Stimulated activated CD4-positive, alpha-beta T cell treated with anti-CD3 and anti-CD28 coated beads, Interleukin-12 subunit alpha, Interleukin-12 subunit beta, amount 100 ng/mL, for 4 hours (primary cell): ENCODE results near the gene DEXI.
"Not testable (repeated sequence)": the region's sequence is repeated elsewhere in the genome, so short reads cannot be mapped to it uniquely, and the experiment has no call there.

ENCODE experiments used
- DNase-seq: peaks from one replicate; pipeline ENCODE4 v3.0.0-alpha.2; 2020

Gene DEXI

DNA sequence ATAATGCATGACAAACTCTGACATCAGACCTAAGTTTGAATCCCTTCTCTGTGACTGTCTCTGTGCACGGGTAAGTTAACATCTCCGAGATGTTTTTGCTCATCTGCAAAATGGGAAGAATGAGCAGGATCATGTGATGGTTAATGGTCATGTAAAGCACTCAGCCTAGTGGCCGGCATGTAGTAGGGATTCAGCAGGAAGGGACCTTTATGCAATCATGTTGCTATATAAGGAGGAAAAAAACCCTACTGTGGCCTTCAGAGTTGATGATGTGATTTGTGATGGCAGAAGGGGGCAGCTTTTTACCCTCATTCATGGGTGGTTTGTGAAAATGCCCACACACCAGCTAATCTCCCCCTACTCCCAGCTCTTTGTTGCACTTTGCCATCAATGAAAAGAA lies 26.2 kb upstream of the DEXI start:
- DNase-seq = no peak

GRCh38 chr16:10967986-10968385 lies 25.7 kb upstream of the DEXI start:
- no peak for DNase-seq

- DNase-seq = not testable (repeated sequence)
Observed at GRCh38 chr16:10966559-10966958, 24.3 kb upstream of the DEXI start.

DNA sequence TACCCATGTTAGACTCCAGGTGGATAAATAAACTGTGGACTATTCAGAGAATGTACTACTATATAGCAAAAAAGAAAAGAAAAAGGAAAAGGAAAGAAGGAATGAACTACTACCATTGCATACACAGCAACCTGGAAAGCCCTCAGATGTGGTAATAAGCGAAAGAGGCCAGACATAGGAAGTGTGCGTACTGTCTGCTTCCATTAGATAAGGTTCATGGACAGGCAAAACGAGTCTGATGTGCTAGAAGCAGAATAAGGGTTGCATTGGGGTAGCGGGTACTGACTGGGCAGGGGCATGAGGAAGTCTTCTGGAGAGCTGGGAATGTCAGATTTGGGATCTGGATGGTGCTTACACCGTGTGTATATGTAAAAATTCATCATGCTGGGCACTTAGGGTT lies 23.9 kb upstream of the DEXI start:
- DNase-seq = no peak

DNA sequence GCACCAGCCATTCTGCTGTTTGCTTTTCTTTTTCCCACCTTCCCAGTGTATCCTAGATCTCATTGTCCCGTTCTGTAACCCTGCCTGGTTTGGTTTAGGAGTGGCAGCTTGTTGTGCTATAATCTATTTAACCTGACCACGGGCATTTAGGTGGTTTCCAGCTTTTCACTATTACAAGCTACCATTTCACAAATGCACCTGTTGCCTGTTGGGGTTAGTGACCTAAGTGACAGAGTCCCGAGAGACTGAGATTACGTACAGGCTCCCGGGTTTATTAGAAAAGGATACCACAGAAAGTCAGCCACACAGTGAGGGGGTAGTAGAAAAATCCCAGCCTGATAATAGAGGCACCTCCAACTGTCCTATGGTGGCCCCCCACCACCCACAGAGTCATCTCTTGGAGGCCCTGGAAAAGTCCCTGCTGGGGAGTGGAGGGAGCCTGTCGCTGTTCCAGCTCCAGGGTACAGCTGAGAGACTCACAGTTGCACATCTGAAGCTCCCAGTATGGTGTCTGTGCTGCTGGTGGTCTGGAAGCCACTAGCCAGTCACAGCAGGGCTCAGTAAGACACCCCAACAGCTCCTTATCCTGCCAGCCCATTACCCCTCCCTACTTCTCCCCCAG lies 23.3 kb upstream of the DEXI start:
- no peak for DNase-seq

DNA sequence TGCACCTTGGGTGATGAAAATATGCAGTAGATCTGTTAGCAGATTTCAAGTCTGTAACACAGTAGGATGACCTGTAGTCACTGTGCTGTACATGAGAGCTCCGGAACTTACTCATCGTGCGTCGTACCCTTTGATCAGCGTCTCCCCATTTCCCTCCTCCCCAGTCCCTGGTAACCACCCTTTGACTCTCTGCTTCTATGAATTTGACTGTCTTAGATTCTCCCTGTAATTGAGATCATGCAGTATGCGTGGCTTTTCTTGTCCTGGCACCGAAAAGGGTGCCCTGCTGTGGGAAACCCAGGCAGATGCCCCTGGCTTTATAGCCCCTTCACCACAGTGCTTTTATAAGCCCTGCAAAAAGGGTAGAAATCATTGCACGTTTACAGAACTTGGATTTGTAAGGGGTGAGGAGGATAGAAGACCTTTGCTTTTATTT lies 22.6 kb upstream of the DEXI start:
- peak; percentile 44 for DNase-seq

DNA sequence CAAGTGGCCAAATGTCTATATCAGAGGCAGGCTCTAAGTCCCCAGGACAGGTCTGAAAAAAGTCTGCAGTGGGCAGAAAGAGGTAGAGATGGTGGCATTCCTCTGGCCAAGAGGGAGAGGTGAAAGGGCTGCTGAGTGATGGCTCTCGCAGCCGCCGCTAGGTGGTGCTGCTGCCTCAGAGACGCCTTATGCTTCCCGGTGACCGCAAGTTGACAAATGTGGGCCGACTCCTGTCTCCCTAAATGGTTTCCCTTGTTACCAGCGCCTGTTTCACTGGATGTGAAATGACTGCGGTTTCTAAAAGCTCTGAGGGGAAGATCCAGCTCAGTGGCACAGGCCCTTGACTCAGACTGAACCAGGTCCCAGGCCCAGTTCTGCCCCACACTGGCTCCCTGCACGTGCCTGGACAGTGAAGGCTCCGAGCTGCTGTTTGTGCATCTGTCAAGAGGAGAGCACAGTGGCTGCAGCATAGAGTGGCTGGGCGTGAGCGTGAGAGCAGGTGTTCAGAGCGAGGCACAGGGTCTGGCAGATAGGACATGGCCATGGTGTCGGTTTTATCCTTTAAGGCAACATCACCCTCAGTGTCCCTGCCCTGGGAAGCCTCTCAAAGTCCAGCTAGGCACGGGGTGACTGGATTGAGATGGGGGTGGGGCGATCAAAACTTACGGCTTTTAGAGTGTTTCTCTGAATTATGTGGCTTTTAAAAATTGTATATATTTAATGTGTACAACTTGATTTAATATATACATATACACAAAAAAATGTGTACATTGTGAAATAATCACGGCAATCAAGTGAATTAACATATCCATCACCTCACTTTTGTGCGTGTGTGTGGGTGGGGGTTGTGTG lies 22.0 kb upstream of the DEXI start:
- peak; percentile 84 for DNase-seq

DNA sequence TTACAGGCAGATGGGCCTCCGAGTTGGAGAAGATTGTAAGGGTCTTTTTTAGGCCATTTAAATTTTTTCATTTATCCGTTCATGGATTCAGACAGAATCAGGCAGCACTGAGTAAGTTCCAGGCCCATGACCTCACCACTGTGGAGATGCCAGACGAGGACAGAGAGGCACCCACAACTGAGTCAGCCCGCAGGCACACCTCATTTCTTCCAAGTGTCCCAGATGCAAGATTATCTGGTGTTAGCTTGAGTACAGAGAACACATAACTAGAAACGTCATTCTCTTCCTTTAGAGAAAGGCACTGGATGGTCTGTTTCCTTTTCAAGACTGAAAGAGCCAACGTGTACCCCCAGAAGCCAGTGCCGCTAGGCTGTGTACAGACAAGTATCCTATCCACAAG lies 19.0 kb upstream of the DEXI start:
- DNase-seq = no peak

- DNase-seq = no peak
Observed at GRCh38 chr16:10959161-10959560, 16.9 kb upstream of the DEXI start.

GRCh38 chr16:10957771-10958482 lies 15.7 kb upstream of the DEXI start:
- DNase-seq = no peak

GRCh38 chr16:10954903-10955302 lies 12.6 kb upstream of the DEXI start:
- DNase-seq = no peak

- no peak for DNase-seq
Observed at GRCh38 chr16:10951026-10951425, 8.8 kb upstream of the DEXI start.

DNA sequence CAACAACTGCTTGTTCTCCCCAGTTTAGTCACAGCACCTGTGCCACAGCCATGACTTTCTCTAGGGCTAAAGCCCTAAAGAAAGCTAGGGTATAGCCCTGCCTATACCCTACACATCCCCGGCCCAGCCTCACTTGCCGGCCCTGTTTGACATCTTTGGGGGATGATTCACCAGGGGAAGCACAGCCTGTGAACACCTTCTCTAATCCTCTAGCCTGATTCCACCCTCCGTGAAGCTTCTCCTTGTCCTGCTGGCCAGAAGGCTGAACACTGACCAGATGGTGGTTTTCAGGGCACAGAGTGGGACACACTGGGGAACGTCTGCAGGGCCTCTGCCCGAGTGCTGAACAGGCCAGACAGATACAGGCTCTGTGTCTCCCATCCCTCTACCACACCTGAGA lies 8.1 kb upstream of the DEXI start:
- DNase-seq = no peak

GRCh38 chr16:10949424-10949970 lies 7.2 kb upstream of the DEXI start:
- no peak for DNase-seq

DNA sequence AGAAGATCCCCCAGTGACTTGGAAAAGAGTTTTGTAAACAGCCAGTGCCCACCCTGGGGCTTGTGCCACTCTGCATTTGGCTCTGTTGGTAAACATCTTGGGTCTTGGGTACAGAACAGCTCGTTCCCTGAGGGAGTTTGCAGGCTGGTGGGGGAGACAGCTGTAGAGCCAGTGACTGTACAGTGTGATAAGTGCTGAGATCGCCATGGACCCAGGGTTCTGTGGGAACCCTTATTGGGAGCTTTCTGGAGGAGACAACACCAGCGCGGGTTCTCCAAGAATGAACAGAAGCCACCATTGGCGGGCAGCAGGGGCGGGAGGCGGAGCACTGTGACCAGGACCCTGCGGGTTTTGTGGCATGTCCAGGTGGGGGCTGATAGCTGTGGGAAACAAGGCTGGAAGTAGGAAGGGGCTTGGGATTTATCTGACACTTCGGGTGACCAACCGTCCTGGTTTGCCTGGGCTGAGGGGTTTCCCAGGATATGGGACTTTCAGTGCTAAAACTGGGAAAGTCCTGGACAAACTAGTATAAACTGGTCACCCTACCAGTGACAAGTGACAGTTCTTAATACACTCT lies 5.0 kb upstream of the DEXI start:
- no peak for DNase-seq

- no peak for DNase-seq
Observed at GRCh38 chr16:10946308-10946707, 4.0 kb upstream of the DEXI start.

DNA sequence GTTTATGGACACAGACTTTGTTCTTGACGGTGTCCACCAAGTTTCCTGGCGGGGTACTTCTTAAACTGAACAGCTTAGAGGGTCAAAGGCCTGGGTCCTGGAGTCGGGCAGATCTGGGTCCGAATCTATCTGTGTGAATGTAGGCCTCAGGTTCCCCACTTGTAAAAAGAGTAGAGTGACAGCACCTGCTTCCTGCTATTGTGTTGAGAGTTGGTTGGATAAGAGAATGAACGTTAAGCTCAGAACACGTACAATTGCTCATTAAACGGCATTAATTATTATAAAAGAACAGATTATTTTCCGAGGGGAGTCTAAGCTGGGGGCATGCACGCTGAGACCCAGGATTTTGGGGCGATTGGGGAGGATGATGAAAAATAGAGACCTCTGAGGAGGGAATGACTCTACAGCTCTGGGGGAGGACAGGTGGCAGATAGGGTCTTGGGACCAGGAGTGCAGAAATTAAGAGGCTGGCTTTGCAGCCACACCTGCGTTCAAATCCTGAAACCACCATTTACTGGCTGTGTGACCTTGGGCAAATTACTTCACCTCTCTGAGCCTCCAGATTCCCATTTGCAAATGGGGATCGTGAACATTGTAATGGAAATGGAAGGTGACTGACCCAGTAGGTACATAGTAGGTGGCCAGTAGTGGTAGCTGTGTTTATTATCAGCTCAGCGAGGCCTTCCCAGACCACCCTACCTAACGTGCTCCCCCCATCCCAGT lies 3.0 kb upstream of the DEXI start:
- DNase-seq = no peak

DNA sequence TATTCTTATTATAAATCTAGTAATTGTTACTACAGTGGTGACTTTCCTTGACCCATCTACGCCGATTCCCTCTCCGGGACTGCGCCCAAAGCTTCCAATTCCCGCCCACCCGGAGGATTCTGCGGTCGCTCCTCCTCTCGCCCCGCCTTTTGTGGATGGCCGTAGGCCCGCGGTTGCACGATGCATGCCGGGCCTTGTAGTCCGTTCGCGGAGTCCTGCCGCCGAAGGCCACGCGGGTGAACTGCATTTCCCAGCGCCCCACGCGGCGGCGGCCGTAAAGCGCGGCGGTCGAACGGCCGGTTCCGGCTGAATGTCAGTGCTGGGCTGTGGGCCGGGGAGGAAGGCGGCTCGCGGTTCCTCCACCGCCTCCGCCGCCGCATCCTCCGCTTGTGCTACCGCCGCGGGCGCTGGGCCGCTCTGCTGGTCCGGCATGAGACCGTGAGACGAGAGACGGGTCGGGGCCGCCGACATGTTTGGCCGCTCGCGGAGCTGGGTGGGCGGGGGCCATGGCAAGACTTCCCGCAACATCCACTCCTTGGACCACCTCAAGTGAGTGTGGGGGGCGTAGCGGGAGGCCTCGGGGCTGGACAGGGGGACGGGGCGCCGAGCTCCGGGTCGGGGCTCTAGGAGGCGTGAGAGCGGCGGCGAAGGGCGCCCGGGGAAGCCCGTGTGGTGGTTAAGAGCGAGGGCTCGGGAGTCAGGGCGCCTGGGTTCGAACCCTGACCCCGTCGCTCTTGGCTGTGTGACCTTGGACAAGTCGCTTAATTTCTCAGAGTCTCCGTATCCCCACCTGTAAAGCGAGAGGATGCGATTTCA lies 2.2 kb upstream of the DEXI start, which contains the start of gene CLEC16A:
Gene CLEC16A (plus strand): TSS at position 316 of the 816 bp plus-strand sequence. CDS start 154 bp downstream, at position 470.
- DNase-seq = peak; percentile 93

- no peak for DNase-seq
Observed at GRCh38 chr16:10943064-10943353, 741 bp upstream of the DEXI start.

- not testable (repeated sequence) for DNase-seq
Observed at GRCh38 chr16:10941935-10942351, 325 bp downstream of the DEXI start.

GRCh38 chr16:10941127-10941933 lies 938 bp downstream of the DEXI start:
- no peak for DNase-seq
